Panc1 (cell line): ENCODE measurements around the gene ABCB6. TPM values are rescaled to one million over a fixed set of nuclear protein-coding genes. Genes with fewer than 3 reads are reported as not detected.
A peak's percentile ranks its signal among the peaks of the same experiment; 100 is the strongest.

ENCODE experiments used
- ATAC-seq: fragments of 200-7000 bp; cut with Tn5 transposase; 2 replicates; pipeline ENCODE4 v1.9.1; 2020; ENCODE audit warnings: mild to moderate bottlenecking, moderate library complexity
- BruUV-seq: library from RNA; stranded (reverse); fragments of 400-500 nt; replicated peaks from 2 replicates; lab custom pipeline; 2021; lab: Mats Ljungman, UMichigan
- CTCF ChIA-PET: fragments of 300-600 bp; sonication (Branson Sonifier 250); formaldehyde crosslinking; loops from one replicate; lab custom pipeline; 2022; ENCODE audit warnings: antibody characterized with exemption; lab: Charles Lee
- POLR2A ChIA-PET: fragments of 300-600 bp; sonication (Branson Sonifier 250); formaldehyde crosslinking; loops from one replicate; lab custom pipeline; 2022; ENCODE audit warnings: antibody characterized with exemption; lab: Charles Lee
- DNase-seq: peaks from one replicate; pipeline ENCODE4 v3.0.0-alpha.2; 2010; ENCODE audit warnings: low read depth, low spot score
- H3K27ac ChIP-seq: 2 replicates; pipeline ENCODE4 v1.5.1; 2011; ENCODE audit warnings: mild to moderate bottlenecking, low read length, inconsistent platforms
- H3K27me3 ChIP-seq: fragments of 200-500 bp; sonication (Bioruptor generic); 2 replicates; pipeline ENCODE4 v1.6.0; 2014; ENCODE audit warnings: low read length, inconsistent platforms; ENCODE audit not compliant: control insufficient read depth, insufficient read depth
- H3K36me3 ChIP-seq: fragments of 200-500 bp; sonication (Bioruptor generic); 2 replicates; pipeline ENCODE4 v1.5.1; 2014; ENCODE audit warnings: inconsistent platforms, mild to moderate bottlenecking, low read length, moderate library complexity; ENCODE audit not compliant: control insufficient read depth, insufficient read depth
- H3K4me1 ChIP-seq: 2 replicates; pipeline ENCODE4 v1.5.1; 2011; ENCODE audit warnings: inconsistent platforms, mild to moderate bottlenecking, low read length, moderate library complexity; ENCODE audit not compliant: control insufficient read depth, insufficient read depth
- H3K4me3 ChIP-seq, 2 experiments: 2 replicates each; pipeline ENCODE4 v1.5.1; 2011 to 2012; ENCODE audit warnings: low read depth in 2 of 2, low read length in 2 of 2, mild to moderate bottlenecking in 2 of 2, inconsistent platforms in 1 of 2, moderate library complexity in 1 of 2
- H3K9me3 ChIP-seq: fragments of 200-500 bp; sonication (Bioruptor generic); 2 replicates; pipeline ENCODE4 v1.5.1; 2014; ENCODE audit warnings: low read depth, mild to moderate bottlenecking, inconsistent platforms, low read length, moderate library complexity; ENCODE audit not compliant: control insufficient read depth, insufficient read depth
- CTCF ChIP-seq: fragments of 450-650 bp; IDR thresholded peaks from 2 replicates; pipeline ENCODE4 v1.5.1; 2017; ENCODE audit warnings: mild to moderate bottlenecking
- POLR2AphosphoS5 ChIP-seq: IDR thresholded peaks from 2 replicates; pipeline ENCODE4 v1.6.1; 2012; ENCODE audit warnings: mild to moderate bottlenecking, low read depth, low read length, moderate library complexity
- SIN3A ChIP-seq: IDR thresholded peaks from 2 replicates; pipeline ENCODE4 v1.6.1; 2012; ENCODE audit warnings: low read depth, mild to moderate bottlenecking, low read length, moderate library complexity, borderline replicate concordance; ENCODE audit not compliant: insufficient read depth
- TCF7L2 ChIP-seq: IDR thresholded peaks from 2 replicates; pipeline ENCODE4 v1.6.1; 2011; ENCODE audit warnings: mild to moderate bottlenecking, low read depth, low read length, inconsistent platforms
- in situ Hi-C: cut with HindIII; loops from 2 replicates; pipeline ENCODE4 v1.10.0; 2016; ENCODE audit warnings: low sequenced_read_pairs, low pct_unique_long_range_greater_than_20kb
- intact Hi-C: fragments of 100-400 bp; cut with micrococcal nuclease; formaldehyde crosslinking; loops from one replicate; pipeline ENCODE4 v1.10.0; 2022; ENCODE audit not compliant: unreplicated experiment
- total RNA-seq: library from RNA; stranded (reverse); gene quantifications from one replicate; pipeline ENCODE4 v1.2.1, GENCODE V29; 2021; ENCODE audit not compliant: unreplicated experiment
- TF ChIP-seq, protein P1 (sequence below), 2 experiments: IDR thresholded peaks; 2 replicates each; pipeline ENCODE4 v1.6.1; 2011 to 2012; ENCODE audit warnings: low read depth in 2 of 2, control low read depth in 1 of 2, low read length in 1 of 2, mild to moderate bottlenecking in 1 of 2, moderate library complexity in 1 of 2; ENCODE audit not compliant: insufficient read depth in 1 of 2

Gene ABCB6
- total RNA-seq, 1 experiment from 2014 or later = 19.0 TPM

GRCh38 chr2:219245148-219245898 lies 26.6 kb upstream of the ABCB6 start, which contains the start of the genes GLB1L and STK16:
Gene GLB1L (minus strand): TSS chr2:219245444. CDS start chr2:219243573, 1,871 bp downstream.
Gene STK16 (plus strand): TSS chr2:219245479. CDS start chr2:219246000, 521 bp downstream.
- H3K27me3 ChIP-seq = no peaks in the 10 kb centered on the region
- in situ Hi-C loops (no loop called here), intact Hi-C loops (no loop called here)
- peak within 1 kb of the TSS; percentile 81 for H3K27ac ChIP-seq
- H3K9me3 ChIP-seq = no peaks in the 10 kb centered on the region
- H3K36me3 ChIP-seq = no peaks in the 10 kb centered on the region; the same call in 1 of the 2 replicates
- ATAC-seq = peak; percentile 95
- BruUV-seq = no TSS peak
- CTCF ChIA-PET = interaction anchor here (1.2 kb wide), 1 partner anchor 17 kb away, joined by 6 read pairs; no protein-coding TSS in a partner anchor
- peak within 1 kb of the TSS; percentile 84 to 94 for H3K4me3 ChIP-seq
- POLR2A ChIA-PET = interaction anchor here (0.5 to 1.5 kb wide), 8 partner anchors 9 to 325 kb away, joined by 3 to 11 read pairs (median 4); partner anchors contain the start of genes ANKZF1, ATG9A and TUBA4A
- peak; percentile 62 for DNase-seq
- H3K4me1 ChIP-seq = peaks cover 39% of the 10 kb centered on the region
- TF ChIP-seq, protein P1, sequence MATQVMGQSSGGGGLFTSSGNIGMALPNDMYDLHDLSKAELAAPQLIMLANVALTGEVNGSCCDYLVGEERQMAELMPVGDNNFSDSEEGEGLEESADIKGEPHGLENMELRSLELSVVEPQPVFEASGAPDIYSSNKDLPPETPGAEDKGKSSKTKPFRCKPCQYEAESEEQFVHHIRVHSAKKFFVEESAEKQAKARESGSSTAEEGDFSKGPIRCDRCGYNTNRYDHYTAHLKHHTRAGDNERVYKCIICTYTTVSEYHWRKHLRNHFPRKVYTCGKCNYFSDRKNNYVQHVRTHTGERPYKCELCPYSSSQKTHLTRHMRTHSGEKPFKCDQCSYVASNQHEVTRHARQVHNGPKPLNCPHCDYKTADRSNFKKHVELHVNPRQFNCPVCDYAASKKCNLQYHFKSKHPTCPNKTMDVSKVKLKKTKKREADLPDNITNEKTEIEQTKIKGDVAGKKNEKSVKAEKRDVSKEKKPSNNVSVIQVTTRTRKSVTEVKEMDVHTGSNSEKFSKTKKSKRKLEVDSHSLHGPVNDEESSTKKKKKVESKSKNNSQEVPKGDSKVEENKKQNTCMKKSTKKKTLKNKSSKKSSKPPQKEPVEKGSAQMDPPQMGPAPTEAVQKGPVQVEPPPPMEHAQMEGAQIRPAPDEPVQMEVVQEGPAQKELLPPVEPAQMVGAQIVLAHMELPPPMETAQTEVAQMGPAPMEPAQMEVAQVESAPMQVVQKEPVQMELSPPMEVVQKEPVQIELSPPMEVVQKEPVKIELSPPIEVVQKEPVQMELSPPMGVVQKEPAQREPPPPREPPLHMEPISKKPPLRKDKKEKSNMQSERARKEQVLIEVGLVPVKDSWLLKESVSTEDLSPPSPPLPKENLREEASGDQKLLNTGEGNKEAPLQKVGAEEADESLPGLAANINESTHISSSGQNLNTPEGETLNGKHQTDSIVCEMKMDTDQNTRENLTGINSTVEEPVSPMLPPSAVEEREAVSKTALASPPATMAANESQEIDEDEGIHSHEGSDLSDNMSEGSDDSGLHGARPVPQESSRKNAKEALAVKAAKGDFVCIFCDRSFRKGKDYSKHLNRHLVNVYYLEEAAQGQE (IDR thresholded peaks at IDR 0.05; ENCODE audit: insufficient read depth in 1 of 2, low read depth in 2 of 2, low read length in 1 of 2) = 0 out of 4 replicates have a peak, but pooled peaks of 1 of the 2 experiments have one; percentile 18
- TF ChIP-seq POLR2AphosphoS5 (peak; percentile 96), SIN3A (peak; percentile 91; the same call in 1 of the 2 replicates), CTCF (no peak), TCF7L2 (no peak)

DNA sequence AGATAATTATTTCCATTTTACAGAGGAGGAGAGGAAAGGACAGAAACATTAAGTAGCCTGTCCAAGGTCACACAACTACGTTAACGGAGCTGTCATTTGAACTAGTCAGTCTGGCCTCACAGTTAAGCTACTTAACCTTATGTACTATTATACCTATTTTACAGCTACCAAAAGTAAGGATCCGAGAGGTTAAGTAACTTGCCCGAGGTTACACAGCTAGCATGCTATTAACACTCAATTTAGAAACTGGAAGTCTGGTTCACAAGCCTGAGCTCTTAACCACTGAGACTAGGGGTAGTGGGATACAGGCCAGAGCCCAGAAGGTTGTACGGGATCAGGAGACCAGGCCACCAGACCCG lies 26.0 kb upstream of the ABCB6 start:
- no peaks in the 10 kb centered on the region for H3K9me3 ChIP-seq
- ChIA-PET POLR2A (interaction anchor here (0.5 to 1.5 kb wide), 6 partner anchors 10 to 255 kb away, joined by 3 to 11 read pairs (median 4); partner anchors contain the start of genes ANKZF1, ATG9A and TUBA4A), CTCF (no interaction called here)
- H3K27ac ChIP-seq = peak overlapping the region; percentile 81
- H3K4me1 ChIP-seq = peaks cover 34% of the 10 kb centered on the region
- DNase-seq (no peak), ATAC-seq (no peak)
- no peak for TF ChIP-seq TCF7L2
- no peak for TF ChIP-seq CTCF
- no peak for TF ChIP-seq POLR2AphosphoS5
- no peak for TF ChIP-seq SIN3A
- TF ChIP-seq, protein P1 (IDR thresholded peaks at IDR 0.05; ENCODE audit: insufficient read depth in 1 of 2, low read depth in 2 of 2, low read length in 1 of 2) = no peak
- intact Hi-C loops (no loop called here), in situ Hi-C loops (no loop called here)
- no peaks in the 10 kb centered on the region for H3K27me3 ChIP-seq
- no peaks in the 10 kb centered on the region; the same call in 1 of the 2 replicates for H3K36me3 ChIP-seq
- TSS peak; percentile 91 for BruUV-seq
- H3K4me3 ChIP-seq = peak overlapping the region; percentile 84 to 94
